ENCODE results near the gene NCL. TPM values are rescaled to one million over a fixed set of nuclear protein-coding genes. Genes with fewer than 3 reads are reported as not detected.
"Not testable (repeated sequence)": the region's sequence is repeated elsewhere in the genome, so short reads cannot be mapped to it uniquely, and the experiment has no call there.

The NCL gene
- total RNA-seq, 2 donors from 2014 or later, result 802 to 1,405 TPM

GRCh38 chr2:231461516-231461971 lies 2.7 kb downstream of the NCL start:
- Mint-ChIP-seq H3K4me1 (ENCODE audit: low read depth in 2 of 2) (peaks cover 44 to 59% of the 10 kb centered on the region in 2 donors), H3K27ac (peak overlapping the region; percentile 91 to 95), H3K36me3 (peaks cover 65% of the 10 kb centered on the region), H3K27me3 (no peaks in the 10 kb centered on the region), H3K9me3 (no peaks in the 10 kb centered on the region), H3K4me3 (peak overlapping the region; percentile 97)
- ATAC-seq, result no peak
- no peak for DNase-seq (ENCODE audit: low spot score)

- peaks cover 69% of the 10 kb centered on the region for H3K36me3 Mint-ChIP-seq
- not testable (repeated sequence) for ATAC-seq; H3K9me3 Mint-ChIP-seq; H3K27me3 Mint-ChIP-seq; DNase-seq (ENCODE audit: low spot score)
- peak overlapping the region; percentile 84 for H3K4me3 Mint-ChIP-seq
- peaks cover 46 to 63% of the 10 kb centered on the region in 2 donors for H3K4me1 Mint-ChIP-seq (ENCODE audit: low read depth in 2 of 2)
- H3K27ac Mint-ChIP-seq, result peak overlapping the region; percentile 70 to 95
Observed at GRCh38 chr2:231460841-231461240, 3.4 kb downstream of the NCL start.

DNA sequence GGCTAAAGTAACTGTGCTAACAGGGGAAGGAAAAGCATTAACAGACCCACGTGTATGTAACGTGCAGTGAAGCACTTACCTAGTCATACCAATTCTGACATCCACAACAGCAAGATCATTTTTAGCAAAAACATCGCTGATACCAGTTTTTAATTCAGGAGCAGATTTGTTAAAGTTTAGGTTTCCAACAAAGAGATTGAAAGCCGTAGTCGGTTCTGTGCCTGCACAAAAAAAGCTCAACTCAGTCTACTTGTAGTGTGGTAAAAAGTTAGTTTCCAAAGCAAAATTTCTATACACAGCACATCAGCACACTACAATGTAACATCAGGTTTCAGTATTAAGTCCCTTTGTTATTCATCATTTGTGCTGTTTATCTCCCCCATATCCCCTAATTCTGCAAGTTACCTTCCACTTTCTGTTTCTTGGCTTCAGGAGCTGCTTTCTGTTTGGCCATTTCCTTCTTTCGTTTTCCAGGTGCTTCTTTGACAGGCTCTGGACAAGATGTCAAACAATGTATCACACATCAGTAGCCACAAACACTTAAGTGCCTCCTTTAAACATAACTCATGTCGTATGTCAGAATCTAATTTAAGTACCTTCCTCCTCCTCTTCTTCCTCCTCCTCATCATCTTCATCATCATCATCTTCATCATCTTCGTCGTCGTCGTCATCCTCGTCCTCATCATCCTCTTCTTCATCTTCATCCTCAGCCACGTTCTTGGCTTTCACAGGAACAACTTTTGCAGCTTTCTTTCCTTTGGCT lies 4.0 kb downstream of the NCL start:
- peaks cover 49 to 68% of the 10 kb centered on the region in 2 donors for H3K4me1 Mint-ChIP-seq (ENCODE audit: low read depth in 2 of 2)
- H3K9me3 Mint-ChIP-seq, result no peaks in the 10 kb centered on the region
- H3K36me3 Mint-ChIP-seq, result peaks cover 75% of the 10 kb centered on the region

GRCh38 chr2:231458368-231458767 lies 5.9 kb downstream of the NCL start:
- H3K27me3 Mint-ChIP-seq, result no peaks in the 10 kb centered on the region
- peaks cover 49 to 69% of the 10 kb centered on the region in 2 donors for H3K4me1 Mint-ChIP-seq (ENCODE audit: low read depth in 2 of 2)
- H3K4me3 Mint-ChIP-seq, result no peak overlapping the region
- H3K36me3 Mint-ChIP-seq, result peaks cover 81% of the 10 kb centered on the region
- H3K27ac Mint-ChIP-seq, result peak overlapping the region; percentile 57 to 70
- no peak for ATAC-seq
- H3K9me3 Mint-ChIP-seq, result no peaks in the 10 kb centered on the region
- no peak for DNase-seq (ENCODE audit: low spot score)

More for the DNA sequence above, 4.0 kb downstream of the NCL start:
- no peaks in the 10 kb centered on the region for H3K27me3 Mint-ChIP-seq
- peak overlapping the region; percentile 84 for H3K4me3 Mint-ChIP-seq
- H3K27ac Mint-ChIP-seq, result peak overlapping the region; percentile 70 to 95
- DNase-seq (ENCODE audit: low spot score) (no peak), ATAC-seq (no peak)

DNA sequence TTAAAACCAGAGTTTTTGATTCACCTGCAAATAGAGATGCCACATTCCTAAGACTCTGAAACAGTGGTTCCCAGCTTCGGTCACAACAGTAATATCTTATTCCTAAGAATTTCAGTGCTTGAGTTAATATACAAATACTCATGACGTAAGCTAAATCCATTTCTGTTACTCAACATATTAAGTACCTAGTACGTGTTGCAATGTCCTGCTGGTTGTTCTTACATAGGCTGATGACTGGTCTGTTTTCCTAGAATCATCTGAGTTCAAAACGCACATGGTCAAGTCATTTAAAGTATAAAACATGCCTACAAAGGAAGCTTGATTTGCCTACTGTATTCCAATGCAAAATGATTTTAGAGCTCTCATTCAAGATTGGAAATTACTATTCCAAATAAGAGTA lies 7.2 kb downstream of the NCL start:
- H3K9me3 Mint-ChIP-seq, result no peaks in the 10 kb centered on the region
- ATAC-seq (no peak), DNase-seq (ENCODE audit: low spot score) (no peak)
- H3K4me3 Mint-ChIP-seq, result no peak overlapping the region
- peaks cover 68% of the 10 kb centered on the region for H3K36me3 Mint-ChIP-seq
- no peaks in the 10 kb centered on the region for H3K27me3 Mint-ChIP-seq
- peaks cover 37 to 56% of the 10 kb centered on the region in 2 donors for H3K4me1 Mint-ChIP-seq (ENCODE audit: low read depth in 2 of 2)
- peak overlapping the region; percentile 57 to 70 for H3K27ac Mint-ChIP-seq

- Mint-ChIP-seq H3K4me3 (no peak overlapping the region), H3K36me3 (peaks cover 62% of the 10 kb centered on the region), H3K4me1 (ENCODE audit: low read depth in 2 of 2) (peaks cover 36 to 56% of the 10 kb centered on the region in 2 donors), H3K9me3 (no peaks in the 10 kb centered on the region), H3K27me3 (no peaks in the 10 kb centered on the region), H3K27ac (peak overlapping the region; percentile 57 to 70)
- ATAC-seq (no peak), DNase-seq (ENCODE audit: low spot score) (no peak)
Observed at GRCh38 chr2:231456295-231457004, 7.8 kb downstream of the NCL start.

DNA sequence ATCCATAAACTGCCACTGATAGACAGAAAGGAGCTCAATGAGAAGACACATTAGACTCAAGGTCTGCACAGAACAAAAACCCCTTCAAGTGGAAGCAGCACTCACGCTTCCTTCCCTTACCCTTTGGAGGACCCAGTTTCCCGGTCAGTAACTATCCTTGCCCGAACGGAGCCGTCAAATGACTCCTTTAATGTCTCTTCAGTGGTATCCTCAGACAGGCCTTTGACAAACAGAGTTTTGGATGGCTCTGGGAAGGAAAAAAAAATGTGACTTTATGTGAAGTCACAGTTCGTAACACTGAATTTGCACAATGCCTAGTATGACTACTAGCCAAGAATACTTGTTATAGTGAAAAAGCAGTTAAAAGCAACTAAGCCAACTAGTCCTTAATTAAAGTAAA lies 8.4 kb downstream of the NCL start:
- H3K27me3 Mint-ChIP-seq, result no peaks in the 10 kb centered on the region
- peaks cover 34 to 54% of the 10 kb centered on the region in 2 donors for H3K4me1 Mint-ChIP-seq (ENCODE audit: low read depth in 2 of 2)
- peaks cover 58% of the 10 kb centered on the region for H3K36me3 Mint-ChIP-seq
- H3K9me3 Mint-ChIP-seq, result no peaks in the 10 kb centered on the region
- ATAC-seq (no peak), DNase-seq (ENCODE audit: low spot score) (no peak)
- no peak overlapping the region for H3K4me3 Mint-ChIP-seq
- H3K27ac Mint-ChIP-seq, result peak overlapping the region; percentile 27 to 57

- H3K27ac Mint-ChIP-seq, result peak overlapping the region; percentile 27 to 57
- ATAC-seq (no peak), DNase-seq (ENCODE audit: low spot score) (no peak)
- peaks cover 51% of the 10 kb centered on the region for H3K36me3 Mint-ChIP-seq
- no peaks in the 10 kb centered on the region for H3K27me3 Mint-ChIP-seq
- no peaks in the 10 kb centered on the region for H3K9me3 Mint-ChIP-seq
- H3K4me1 Mint-ChIP-seq (ENCODE audit: low read depth in 2 of 2), result peaks cover 28 to 47% of the 10 kb centered on the region in 2 donors
- H3K4me3 Mint-ChIP-seq, result no peak overlapping the region
Observed at GRCh38 chr2:231455222-231455621, 9.1 kb downstream of the NCL start.

DNA sequence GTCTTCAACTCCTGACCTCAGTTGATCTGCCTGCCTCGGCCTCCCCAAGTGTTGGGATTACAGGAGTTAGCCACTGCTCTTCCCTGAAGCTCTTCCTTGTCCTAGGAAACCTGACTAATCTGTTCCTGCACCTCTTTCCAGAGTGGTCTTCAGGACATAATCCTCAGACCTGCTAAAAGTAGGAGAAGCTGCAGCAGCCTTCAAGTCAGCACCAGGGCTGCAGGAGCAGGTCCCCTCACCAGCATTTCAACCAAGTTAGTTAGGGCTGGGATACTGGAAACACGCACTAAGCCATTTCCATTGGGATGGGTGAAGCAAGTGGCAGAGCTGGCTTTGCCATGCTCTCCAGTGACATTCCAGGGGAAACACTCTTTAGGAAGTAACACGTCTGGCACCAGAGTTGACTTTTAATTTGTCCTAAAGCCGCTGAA lies 9.9 kb downstream of the NCL start:
- Mint-ChIP-seq H3K4me3 (no peak overlapping the region), H3K9me3 (no peaks in the 10 kb centered on the region), H3K36me3 (peaks cover 46% of the 10 kb centered on the region), H3K4me1 (ENCODE audit: low read depth in 2 of 2) (peaks cover 25 to 42% of the 10 kb centered on the region in 2 donors), H3K27ac (peak overlapping the region; percentile 57 to 61), H3K27me3 (no peaks in the 10 kb centered on the region)
- DNase-seq (ENCODE audit: low spot score), result no peak
- no peak for ATAC-seq

DNA sequence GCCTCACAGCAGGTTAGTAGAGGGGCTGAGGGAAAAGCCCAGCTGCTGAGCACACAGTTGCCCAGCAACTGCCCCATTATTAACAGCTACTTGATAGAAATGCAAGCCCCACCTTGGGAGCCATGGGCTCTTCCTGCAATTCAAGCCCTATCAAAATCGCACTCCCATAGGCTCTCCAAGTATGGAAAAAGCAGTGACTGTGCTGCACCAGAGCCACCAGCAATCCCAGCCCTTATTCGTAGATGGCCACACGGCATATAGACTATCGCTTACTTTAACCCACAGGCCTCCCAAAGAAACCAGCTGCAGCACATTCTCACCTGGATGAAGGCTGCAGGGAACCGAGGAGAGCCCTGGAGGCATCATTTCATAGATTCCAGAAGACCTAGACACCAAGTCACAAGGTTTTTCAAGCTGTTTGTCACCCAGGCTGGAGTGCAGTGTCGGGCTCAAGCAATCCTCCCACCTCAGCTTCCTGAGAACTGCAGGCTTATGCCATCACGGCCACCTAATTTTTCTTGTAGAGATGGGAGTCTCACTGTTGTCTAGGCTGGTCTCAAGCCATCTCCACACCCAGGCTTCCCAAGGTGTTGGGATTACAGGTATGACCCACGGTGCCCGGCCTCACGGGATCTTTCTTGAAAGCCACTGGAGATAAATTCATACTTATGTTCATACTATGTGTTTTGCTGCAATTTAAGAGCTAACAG lies 11.3 kb downstream of the NCL start:
- Mint-ChIP-seq H3K36me3 (peaks cover 33% of the 10 kb centered on the region), H3K9me3 (no peaks in the 10 kb centered on the region), H3K27ac (peak overlapping the region; percentile 25 to 57), H3K27me3 (no peaks in the 10 kb centered on the region), H3K4me3 (no peak overlapping the region), H3K4me1 (ENCODE audit: low read depth in 2 of 2) (peaks cover 19 to 32% of the 10 kb centered on the region in 2 donors)
- ATAC-seq, result peak in 1 of 2 donors; percentile 3
- DNase-seq (ENCODE audit: low spot score), result no peak

DNA sequence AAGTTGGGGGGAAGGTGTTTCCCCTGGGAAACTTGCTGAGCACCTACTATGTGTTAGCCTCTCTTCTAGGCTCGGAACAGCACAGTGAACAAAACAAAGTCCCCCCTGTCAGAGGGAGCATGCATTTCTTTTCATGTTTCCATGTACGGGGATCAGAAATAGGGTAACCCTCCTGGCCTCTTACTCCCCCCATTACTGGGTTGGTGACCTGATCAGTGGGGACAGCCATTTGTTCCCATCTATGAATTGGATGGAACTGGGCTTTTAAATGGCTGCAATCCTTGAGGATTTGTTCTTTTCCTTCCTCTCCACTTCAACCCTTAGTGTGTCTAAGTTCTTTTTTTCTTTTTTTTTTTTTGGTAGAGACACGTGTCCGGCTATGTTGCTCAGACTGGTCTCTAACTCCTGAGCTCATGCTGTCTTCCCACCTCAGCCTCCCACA lies 13.7 kb downstream of the NCL start:
- H3K9me3 Mint-ChIP-seq, result no peaks in the 10 kb centered on the region
- H3K27me3 Mint-ChIP-seq, result no peaks in the 10 kb centered on the region
- no peak overlapping the region for H3K4me3 Mint-ChIP-seq
- peaks cover 13% of the 10 kb centered on the region for H3K36me3 Mint-ChIP-seq
- peak in 1 of 2 donors; percentile 12 for ATAC-seq
- peak overlapping the region; percentile 57 to 65 for H3K27ac Mint-ChIP-seq
- no peak for DNase-seq (ENCODE audit: low spot score)
- H3K4me1 Mint-ChIP-seq (ENCODE audit: low read depth in 2 of 2), result peaks cover 12 to 14% of the 10 kb centered on the region in 2 donors

DNA sequence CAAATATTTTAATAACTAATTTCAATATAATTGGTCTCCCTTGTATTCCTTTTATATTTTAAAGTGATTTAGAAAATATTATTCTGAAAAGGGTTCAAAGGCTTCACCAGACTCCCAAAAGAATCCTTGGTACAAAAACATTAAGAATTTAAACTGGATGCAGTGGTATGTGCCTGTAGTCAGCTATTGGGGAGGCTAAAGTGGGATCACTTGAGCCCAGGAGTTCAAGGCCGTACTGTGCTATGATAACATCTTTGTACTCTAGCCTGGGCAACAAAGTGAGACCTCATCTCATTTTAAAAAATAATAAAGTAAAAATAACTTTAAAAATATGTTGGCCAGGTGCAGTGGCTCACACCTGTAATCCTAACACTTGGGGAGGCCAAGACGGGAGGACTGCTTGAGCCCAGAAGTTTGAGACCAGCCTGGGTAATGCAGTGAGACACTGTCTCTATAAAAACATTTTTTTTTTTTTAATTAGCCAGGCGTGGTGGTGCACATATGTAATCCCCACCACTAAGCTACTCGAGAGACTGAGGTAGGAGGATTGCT lies 14.7 kb downstream of the NCL start:
- Mint-ChIP-seq H3K36me3 (peaks cover 3% of the 10 kb centered on the region), H3K27ac (no peak overlapping the region), H3K9me3 (no peaks in the 10 kb centered on the region), H3K4me1 (ENCODE audit: low read depth in 2 of 2) (peaks cover 7% of the 10 kb centered on the region in 2 donors), H3K27me3 (no peaks in the 10 kb centered on the region), H3K4me3 (no peak overlapping the region)
- ATAC-seq (peak in 1 of 2 donors; percentile 1), DNase-seq (ENCODE audit: low spot score) (no peak)

- Mint-ChIP-seq H3K4me1 (ENCODE audit: low read depth in 2 of 2) (peaks cover 8 to 15% of the 10 kb centered on the region in 2 donors), H3K4me3 (no peak overlapping the region), H3K27me3 (no peaks in the 10 kb centered on the region), H3K27ac (no peak overlapping the region), H3K9me3 (peaks cover 1% of the 10 kb centered on the region), H3K36me3 (peaks cover 13% of the 10 kb centered on the region)
- peak in 1 of 2 donors; percentile 3 for ATAC-seq
- no peak for DNase-seq (ENCODE audit: low spot score)
Observed at GRCh38 chr2:231436957-231437356, 27.3 kb downstream of the NCL start.
